HCT116 (cell line): ENCODE measurements around the gene PLSCR5. TPM values are rescaled to one million over a fixed set of nuclear protein-coding genes. Genes with fewer than 3 reads are reported as not detected.

Experiments used
- ATAC-seq: fragments of 200-7000 bp; cut with Tn5 transposase; 2 replicates; pipeline ENCODE4 v1.9.1; 2020; ENCODE audit warnings: mild to moderate bottlenecking, moderate library complexity
- BruUV-seq: library from RNA; stranded (reverse); fragments of 400-500 nt; replicated peaks from 2 replicates; lab custom pipeline; 2021; lab: Mats Ljungman, UMichigan
- CTCF ChIA-PET: fragments of 300-600 bp; sonication (Branson Sonifier 250); formaldehyde crosslinking; loops from one replicate; lab custom pipeline; 2021; ENCODE audit warnings: antibody characterized with exemption; lab: Charles Lee
- POLR2A ChIA-PET: fragments of 300-600, 350-600 bp; sonication (Branson Sonifier 250); formaldehyde crosslinking; loops from one replicate; lab custom pipeline; 2021; ENCODE audit warnings: antibody characterized with exemption; lab: Charles Lee
- RAD21 ChIA-PET, 2 experiments: fragments of 300-600 bp; sonication (Branson Sonifier 250); formaldehyde crosslinking; loops; one replicate each; lab custom pipeline; 2023; ENCODE audit warnings: low total read pairs in 2 of 2; ENCODE audit not compliant: uncharacterized antibody in 2 of 2, unreplicated experiment in 2 of 2, low non-redundant PET in 1 of 2; lab: Charles Lee
- DNase-seq: peaks from one replicate; pipeline ENCODE4 v3.0.0-alpha.2; 2010; ENCODE audit warnings: low read depth, low spot score
- H2AFZ ChIP-seq: fragments of 200-600 bp; shearing (Covaris generic), sonication (generic); 2 replicates; pipeline ENCODE4 v1.6.1; 2017; ENCODE audit warnings: low read depth, mixed run types, mixed read lengths, antibody characterized with exemption, low read length; ENCODE audit not compliant: poor library complexity, severe bottlenecking
- H3K27ac ChIP-seq: 2 replicates; pipeline ENCODE4 v1.5.1; 2012; ENCODE audit warnings: low read depth, low read length
- H3K27me3 ChIP-seq: fragments of 200-600 bp; sonication (generic); 2 replicates; pipeline ENCODE4 v1.6.1; 2016; ENCODE audit warnings: mixed run types, low read length, mixed read lengths; ENCODE audit not compliant: insufficient read depth
- H3K36me3 ChIP-seq, 2 experiments: fragments of 200-500 bp in 1 of 2; fragments of 200-600 bp in 1 of 2; sonication (Bioruptor generic) in 1 of 2; sonication (generic) in 1 of 2; 2 replicates each; pipeline versions ENCODE4 v1.5.1 to v1.6.1; 2014 to 2016; ENCODE audit warnings: low read length in 2 of 2, inconsistent platforms in 1 of 2, mixed read lengths in 1 of 2, mixed run types in 1 of 2; ENCODE audit not compliant: insufficient read depth in 2 of 2, control insufficient read depth in 1 of 2
- H3K4me1 ChIP-seq, 2 experiments: fragments of 200-600 bp in 1 of 2; sonication (generic) in 1 of 2; 2 replicates each; pipeline versions ENCODE4 v1.5.1 to v1.6.1; 2012 to 2017; ENCODE audit warnings: low read length in 2 of 2, inconsistent platforms in 1 of 2, mild to moderate bottlenecking in 1 of 2, mixed read lengths in 1 of 2, mixed run types in 1 of 2, moderate library complexity in 1 of 2; ENCODE audit not compliant: insufficient read depth in 2 of 2, control insufficient read depth in 1 of 2
- H3K4me2 ChIP-seq: fragments of 200-600 bp; sonication (generic); 2 replicates; pipeline ENCODE4 v1.6.1; 2017; ENCODE audit warnings: mixed run types, low read length, mixed read lengths
- H3K4me3 ChIP-seq, 2 experiments: fragments of 200-600 bp in 1 of 2; sonication (generic) in 1 of 2; replicated peaks in 1 of 2; 2 replicates each; pipeline ENCODE4 v1.5.1; 2011 to 2016; ENCODE audit warnings: low read length in 2 of 2, control low read depth in 1 of 2, low read depth in 1 of 2, mild to moderate bottlenecking in 1 of 2, mixed read lengths in 1 of 2, mixed run types in 1 of 2
- H3K79me2 ChIP-seq: fragments of 200-600 bp; sonication (generic); 2 replicates; pipeline ENCODE4 v1.6.1; 2017; ENCODE audit warnings: mild to moderate bottlenecking, mixed run types, low read length, moderate library complexity, mixed read lengths; ENCODE audit not compliant: insufficient read depth
- H3K9ac ChIP-seq: fragments of 200-600 bp; sonication (generic); 2 replicates; pipeline ENCODE4 v1.6.1; 2016; ENCODE audit warnings: low read length, mixed read lengths
- H3K9me2 ChIP-seq: fragments of 200-600 bp; sonication (generic), shearing (Covaris generic); 2 replicates; pipeline ENCODE4 v1.6.1; 2017; ENCODE audit warnings: mixed run types, mild to moderate bottlenecking, moderate library complexity; ENCODE audit not compliant: insufficient read depth
- H3K9me3 ChIP-seq, 2 experiments: fragments of 200-500 bp in 1 of 2; fragments of 200-600 bp in 1 of 2; sonication (Bioruptor generic) in 1 of 2; sonication (generic) in 1 of 2; 2 replicates each; pipeline ENCODE4 v1.6.1; 2014 to 2017; ENCODE audit warnings: low read length in 2 of 2, mixed read lengths in 2 of 2, inconsistent platforms in 1 of 2, low read depth in 1 of 2, mild to moderate bottlenecking in 1 of 2, mixed run types in 1 of 2, moderate library complexity in 1 of 2; ENCODE audit not compliant: control insufficient read depth in 1 of 2, insufficient read depth in 1 of 2
- H4K20me1 ChIP-seq: fragments of 200-600 bp; sonication (generic), shearing (Covaris generic); 2 replicates; pipeline ENCODE4 v1.6.1; 2017; ENCODE audit warnings: mixed run types, mild to moderate bottlenecking, moderate library complexity; ENCODE audit not compliant: insufficient read depth
- CEBPB ChIP-seq: IDR thresholded peaks from 2 replicates; pipeline ENCODE4 v1.6.1; 2012; ENCODE audit warnings: low read depth
- EGR1 ChIP-seq: IDR thresholded peaks from 2 replicates; pipeline ENCODE4 v1.6.1; 2012; ENCODE audit warnings: low read depth
- ELF1 ChIP-seq: IDR thresholded peaks from 2 replicates; pipeline ENCODE4 v1.6.1; 2012; ENCODE audit warnings: low read depth, borderline replicate concordance
- EZH2phosphoT487 ChIP-seq: fragments of 200-600 bp; IDR thresholded peaks from 2 replicates; pipeline ENCODE4 v1.6.1; 2018; ENCODE audit warnings: antibody characterized with exemption, borderline replicate concordance
- JUND ChIP-seq: IDR thresholded peaks from 2 replicates; pipeline ENCODE4 v1.6.1; 2012
- POLR2A ChIP-seq: IDR thresholded peaks from 2 replicates; pipeline ENCODE4 v1.7.0; 2011; ENCODE audit warnings: borderline replicate concordance; ENCODE audit not compliant: insufficient read depth, insufficient read length; ENCODE audit errors: extremely low read depth
- POLR2AphosphoS5 ChIP-seq: IDR thresholded peaks from 2 replicates; pipeline ENCODE4 v1.6.1; 2011; ENCODE audit warnings: mild to moderate bottlenecking, low read depth, low read length, moderate library complexity
- RAD21 ChIP-seq: IDR thresholded peaks from 2 replicates; pipeline ENCODE4 v1.6.1; 2012; ENCODE audit warnings: low read depth, mild to moderate bottlenecking
- TCF7L2 ChIP-seq: IDR thresholded peaks from 2 replicates; pipeline ENCODE4 v1.7.0; 2011; ENCODE audit warnings: borderline replicate concordance, inconsistent platforms; ENCODE audit not compliant: insufficient read depth, insufficient read length; ENCODE audit errors: extremely low read depth
- YY1 ChIP-seq: IDR thresholded peaks from 2 replicates; pipeline ENCODE4 v1.6.1; 2011; ENCODE audit warnings: low read length, low read depth, moderate library complexity, mild to moderate bottlenecking; ENCODE audit not compliant: insufficient replicate concordance; ENCODE audit errors: extremely low read depth
- intact Hi-C: fragments of 100-400 bp; cut with micrococcal nuclease; formaldehyde crosslinking; loops from 2 replicates; pipeline ENCODE4 v1.10.0; 2022
- total RNA-seq: library from RNA; stranded (reverse); gene quantifications from one replicate; pipeline ENCODE4 v1.2.1, GENCODE V29; 2021; ENCODE audit not compliant: unreplicated experiment
- TF ChIP-seq, protein P1 (sequence below): IDR thresholded peaks from 2 replicates; pipeline ENCODE4 v1.6.1; 2011; ENCODE audit warnings: mild to moderate bottlenecking, low read length, moderate library complexity; ENCODE audit not compliant: insufficient replicate concordance; ENCODE audit errors: extremely low read depth
- TF ChIP-seq, protein P2 (sequence below), 3 experiments: fragments of 200-600 bp in 1 of 3; sonication (generic) in 1 of 3; IDR thresholded peaks in 2 of 3; conservative IDR thresholded peaks in 1 of 3; 2 replicates each; pipeline ENCODE4 v1.5.1; 2012 to 2017; ENCODE audit warnings: low read depth in 2 of 3, low read length in 2 of 3, antibody characterized with exemption in 1 of 3, borderline replicate concordance in 1 of 3, control low read depth in 1 of 3, mild to moderate bottlenecking in 1 of 3, mixed read lengths in 1 of 3, mixed run types in 1 of 3, moderate library complexity in 1 of 3; ENCODE audit not compliant: insufficient read depth in 1 of 3
- TF ChIP-seq, protein P3 (sequence below): IDR thresholded peaks from 2 replicates; pipeline ENCODE4 v1.6.1; 2012; ENCODE audit warnings: low read depth

The PLSCR5 gene
- total RNA-seq, 1 experiment from 2014 or later: not detected

DNA sequence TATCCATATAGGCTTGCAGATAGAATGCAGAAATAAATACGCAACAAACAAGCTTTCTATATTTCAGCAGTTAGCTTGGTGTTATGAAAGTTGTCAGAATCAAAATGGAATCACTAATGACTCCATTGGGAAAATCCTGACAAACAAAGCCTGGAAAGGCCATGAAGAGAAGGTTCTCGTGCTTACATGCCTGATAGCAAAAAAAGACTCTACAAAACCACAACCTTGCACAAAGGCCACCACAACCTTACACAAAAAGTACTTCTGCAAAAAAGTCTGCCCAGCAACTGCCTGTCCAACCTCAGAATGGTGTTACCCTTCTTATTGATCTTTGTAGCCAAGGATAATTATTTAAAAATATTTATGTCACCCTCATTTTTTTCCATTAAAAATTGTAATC lies 46.4 kb downstream of the PLSCR5 start:
- no peaks in the 10 kb centered on the region for H3K4me1 ChIP-seq
- ChIA-PET POLR2A (no interaction called here), CTCF (no interaction called here), RAD21 (no interaction called here)
- H2AFZ ChIP-seq: no peak overlapping the region
- no peaks in the 10 kb centered on the region for H3K9me3 ChIP-seq
- H3K79me2 ChIP-seq: no peaks in the 10 kb centered on the region
- no peaks in the 10 kb centered on the region for H3K27me3 ChIP-seq
- H3K27ac ChIP-seq: no peak overlapping the region
- intact Hi-C loops: no loop called here
- no peaks in the 10 kb centered on the region for H3K36me3 ChIP-seq
- H3K4me3 ChIP-seq: no peak overlapping the region
- H3K9ac ChIP-seq: no peak overlapping the region
- no TSS peak for BruUV-seq
- H4K20me1 ChIP-seq: no peaks in the 10 kb centered on the region
- no peak overlapping the region for H3K4me2 ChIP-seq
- DNase-seq (no peak), ATAC-seq (no peak)
- H3K9me2 ChIP-seq: no peaks in the 10 kb centered on the region
- TF ChIP-seq YY1 (no peak), TCF7L2 (no peak), EGR1 (no peak), POLR2AphosphoS5 (no peak), EZH2phosphoT487 (no peak), JUND (no peak), POLR2A (no peak), CEBPB (no peak), ELF1 (no peak), RAD21 (no peak)
- TF ChIP-seq, protein P1, sequence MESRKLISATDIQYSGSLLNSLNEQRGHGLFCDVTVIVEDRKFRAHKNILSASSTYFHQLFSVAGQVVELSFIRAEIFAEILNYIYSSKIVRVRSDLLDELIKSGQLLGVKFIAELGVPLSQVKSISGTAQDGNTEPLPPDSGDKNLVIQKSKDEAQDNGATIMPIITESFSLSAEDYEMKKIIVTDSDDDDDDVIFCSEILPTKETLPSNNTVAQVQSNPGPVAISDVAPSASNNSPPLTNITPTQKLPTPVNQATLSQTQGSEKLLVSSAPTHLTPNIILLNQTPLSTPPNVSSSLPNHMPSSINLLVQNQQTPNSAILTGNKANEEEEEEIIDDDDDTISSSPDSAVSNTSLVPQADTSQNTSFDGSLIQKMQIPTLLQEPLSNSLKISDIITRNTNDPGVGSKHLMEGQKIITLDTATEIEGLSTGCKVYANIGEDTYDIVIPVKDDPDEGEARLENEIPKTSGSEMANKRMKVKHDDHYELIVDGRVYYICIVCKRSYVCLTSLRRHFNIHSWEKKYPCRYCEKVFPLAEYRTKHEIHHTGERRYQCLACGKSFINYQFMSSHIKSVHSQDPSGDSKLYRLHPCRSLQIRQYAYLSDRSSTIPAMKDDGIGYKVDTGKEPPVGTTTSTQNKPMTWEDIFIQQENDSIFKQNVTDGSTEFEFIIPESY: no peak
- TF ChIP-seq, protein P2, sequence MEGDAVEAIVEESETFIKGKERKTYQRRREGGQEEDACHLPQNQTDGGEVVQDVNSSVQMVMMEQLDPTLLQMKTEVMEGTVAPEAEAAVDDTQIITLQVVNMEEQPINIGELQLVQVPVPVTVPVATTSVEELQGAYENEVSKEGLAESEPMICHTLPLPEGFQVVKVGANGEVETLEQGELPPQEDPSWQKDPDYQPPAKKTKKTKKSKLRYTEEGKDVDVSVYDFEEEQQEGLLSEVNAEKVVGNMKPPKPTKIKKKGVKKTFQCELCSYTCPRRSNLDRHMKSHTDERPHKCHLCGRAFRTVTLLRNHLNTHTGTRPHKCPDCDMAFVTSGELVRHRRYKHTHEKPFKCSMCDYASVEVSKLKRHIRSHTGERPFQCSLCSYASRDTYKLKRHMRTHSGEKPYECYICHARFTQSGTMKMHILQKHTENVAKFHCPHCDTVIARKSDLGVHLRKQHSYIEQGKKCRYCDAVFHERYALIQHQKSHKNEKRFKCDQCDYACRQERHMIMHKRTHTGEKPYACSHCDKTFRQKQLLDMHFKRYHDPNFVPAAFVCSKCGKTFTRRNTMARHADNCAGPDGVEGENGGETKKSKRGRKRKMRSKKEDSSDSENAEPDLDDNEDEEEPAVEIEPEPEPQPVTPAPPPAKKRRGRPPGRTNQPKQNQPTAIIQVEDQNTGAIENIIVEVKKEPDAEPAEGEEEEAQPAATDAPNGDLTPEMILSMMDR (IDR thresholded peaks at IDR 0.05 in 2 of 3, conservative IDR thresholded peaks at IDR 0.05 in 1 of 3; ENCODE audit: borderline replicate concordance in 1 of 3, insufficient read depth in 1 of 3, low read depth in 2 of 3, low read length in 2 of 3): no peak
- TF ChIP-seq, protein P3, sequence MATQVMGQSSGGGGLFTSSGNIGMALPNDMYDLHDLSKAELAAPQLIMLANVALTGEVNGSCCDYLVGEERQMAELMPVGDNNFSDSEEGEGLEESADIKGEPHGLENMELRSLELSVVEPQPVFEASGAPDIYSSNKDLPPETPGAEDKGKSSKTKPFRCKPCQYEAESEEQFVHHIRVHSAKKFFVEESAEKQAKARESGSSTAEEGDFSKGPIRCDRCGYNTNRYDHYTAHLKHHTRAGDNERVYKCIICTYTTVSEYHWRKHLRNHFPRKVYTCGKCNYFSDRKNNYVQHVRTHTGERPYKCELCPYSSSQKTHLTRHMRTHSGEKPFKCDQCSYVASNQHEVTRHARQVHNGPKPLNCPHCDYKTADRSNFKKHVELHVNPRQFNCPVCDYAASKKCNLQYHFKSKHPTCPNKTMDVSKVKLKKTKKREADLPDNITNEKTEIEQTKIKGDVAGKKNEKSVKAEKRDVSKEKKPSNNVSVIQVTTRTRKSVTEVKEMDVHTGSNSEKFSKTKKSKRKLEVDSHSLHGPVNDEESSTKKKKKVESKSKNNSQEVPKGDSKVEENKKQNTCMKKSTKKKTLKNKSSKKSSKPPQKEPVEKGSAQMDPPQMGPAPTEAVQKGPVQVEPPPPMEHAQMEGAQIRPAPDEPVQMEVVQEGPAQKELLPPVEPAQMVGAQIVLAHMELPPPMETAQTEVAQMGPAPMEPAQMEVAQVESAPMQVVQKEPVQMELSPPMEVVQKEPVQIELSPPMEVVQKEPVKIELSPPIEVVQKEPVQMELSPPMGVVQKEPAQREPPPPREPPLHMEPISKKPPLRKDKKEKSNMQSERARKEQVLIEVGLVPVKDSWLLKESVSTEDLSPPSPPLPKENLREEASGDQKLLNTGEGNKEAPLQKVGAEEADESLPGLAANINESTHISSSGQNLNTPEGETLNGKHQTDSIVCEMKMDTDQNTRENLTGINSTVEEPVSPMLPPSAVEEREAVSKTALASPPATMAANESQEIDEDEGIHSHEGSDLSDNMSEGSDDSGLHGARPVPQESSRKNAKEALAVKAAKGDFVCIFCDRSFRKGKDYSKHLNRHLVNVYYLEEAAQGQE: no peak
